GM19238 (cell line): ENCODE measurements around the gene SIPA1L3.

Experiments used
- DNase-seq: peaks from one replicate; pipeline ENCODE4 v3.0.0; 2011; ENCODE audit warnings: low spot score; ENCODE audit not compliant: insufficient read length

The SIPA1L3 gene

GRCh38 chr19:37942516-37942902 is 35.5 kb downstream of the SIPA1L3 start:
- no peak for DNase-seq

- DNase-seq, result no peak
These were observed 36.5 kb downstream of the SIPA1L3 start for GRCh38 chr19:37943480-37943879.

GRCh38 chr19:37946132-37946531 is 39.1 kb downstream of the SIPA1L3 start:
- DNase-seq, result no peak

- no peak for DNase-seq
These were observed 40.8 kb downstream of the SIPA1L3 start for GRCh38 chr19:37947778-37948177.

GRCh38 chr19:37948362-37948761 is 41.4 kb downstream of the SIPA1L3 start:
- DNase-seq, result no peak

GRCh38 chr19:37950471-37951175 is 43.6 kb downstream of the SIPA1L3 start:
- no peak for DNase-seq

GRCh38 chr19:37951816-37952210 is 44.8 kb downstream of the SIPA1L3 start:
- DNase-seq, result no peak

- DNase-seq, result no peak
These were observed 46.3 kb downstream of the SIPA1L3 start for GRCh38 chr19:37953171-37953917.

- DNase-seq, result no peak
These were observed 46.9 kb downstream of the SIPA1L3 start for GRCh38 chr19:37953918-37954303.

GRCh38 chr19:37954421-37954874 is 47.4 kb downstream of the SIPA1L3 start:
- no peak for DNase-seq

GRCh38 chr19:37955986-37956385 is 49.0 kb downstream of the SIPA1L3 start:
- no peak for DNase-seq

GRCh38 chr19:37957176-37957575 is 50.2 kb downstream of the SIPA1L3 start:
- no peak for DNase-seq

GRCh38 chr19:37959665-37960114 is 52.7 kb downstream of the SIPA1L3 start:
- no peak for DNase-seq

- DNase-seq, result no peak
These were observed 54.2 kb downstream of the SIPA1L3 start for GRCh38 chr19:37961198-37961597.

- no peak for DNase-seq
These were observed 56.4 kb downstream of the SIPA1L3 start for GRCh38 chr19:37963190-37963936.

- DNase-seq, result no peak
These were observed 57.1 kb downstream of the SIPA1L3 start for GRCh38 chr19:37964109-37964508.

- no peak for DNase-seq
These were observed 59.2 kb downstream of the SIPA1L3 start for GRCh38 chr19:37966211-37966661.

GRCh38 chr19:37966662-37967231 is 59.7 kb downstream of the SIPA1L3 start:
- no peak for DNase-seq

- no peak for DNase-seq
These were observed 62.7 kb downstream of the SIPA1L3 start for GRCh38 chr19:37969695-37970094.

GRCh38 chr19:37970699-37971098 is 63.7 kb downstream of the SIPA1L3 start:
- no peak for DNase-seq

GRCh38 chr19:37972803-37973202 is 65.8 kb downstream of the SIPA1L3 start:
- no peak for DNase-seq

GRCh38 chr19:37973666-37974065 is 66.7 kb downstream of the SIPA1L3 start:
- no peak for DNase-seq
